B cell (primary cell): Measurements from ENCODE around the gene JMJD6. TPM values are rescaled to one million over a fixed set of nuclear protein-coding genes. Genes with fewer than 3 reads are reported as not detected.
"Not testable (repeated sequence)": the region's sequence is repeated elsewhere in the genome, so short reads cannot be mapped to it uniquely, and the experiment has no call there.

Experiments
- ATAC-seq: fragments of 200-7000 bp; cut with Tn5 transposase; one replicate; pipeline ENCODE4 v1.10.0; 2021; ENCODE audit warnings: low read depth, mild to moderate bottlenecking, moderate number of reproducible peaks, moderate library complexity
- CTCF ChIA-PET: fragments of 350-600 bp; sonication (Branson Sonifier 250); formaldehyde crosslinking; loops from one replicate; lab custom pipeline; 2021; ENCODE audit warnings: antibody characterized with exemption, inconsistent platforms; lab: Charles Lee
- POLR2A ChIA-PET: fragments of 350-600 bp; sonication (Branson Sonifier 250); formaldehyde crosslinking; loops from one replicate; lab custom pipeline; 2021; ENCODE audit warnings: antibody characterized with exemption; lab: Charles Lee
- DNase-seq: peaks from one replicate; pipeline ENCODE4 v3.0.0; 2013
- H2AFZ ChIP-seq: 2 replicates; pipeline ENCODE4 v1.6.1; 2012; ENCODE audit warnings: mild to moderate bottlenecking, low read depth, low read length; ENCODE audit not compliant: insufficient read depth, poor library complexity, severe bottlenecking
- H3K27ac ChIP-seq, 2 donors: 1 replicate in 1 of 2; 2 replicates in 1 of 2; pipeline ENCODE4 v1.5.1; 2012 to 2013; ENCODE audit warnings: low read length in 2 of 2, mild to moderate bottlenecking in 2 of 2, moderate library complexity in 1 of 2
- H3K27me3 ChIP-seq, 4 experiments: fragments of 200-600 bp in 1 of 4; sonication (generic) in 1 of 4; replicated peaks in 1 of 4; 1 replicate in 2 of 4; 2 replicates in 2 of 4; pipeline versions ENCODE4 v1.6.1 to v1.7.0; 2013 to 2016; ENCODE audit warnings: low read length in 3 of 4, mild to moderate bottlenecking in 2 of 4, mixed read lengths in 1 of 4, moderate library complexity in 1 of 4; ENCODE audit not compliant: insufficient read depth in 4 of 4, control insufficient read depth in 3 of 4; ENCODE audit errors: control extremely low read depth in 1 of 4
- H3K36me3 ChIP-seq, 2 experiments: replicated peaks in 1 of 2; 1 replicate in 1 of 2; 2 replicates in 1 of 2; pipeline versions ENCODE4 v1.6.1 to v1.7.1; 2013; ENCODE audit warnings: low read length in 1 of 2; ENCODE audit not compliant: insufficient read depth in 2 of 2, control insufficient read depth in 1 of 2; ENCODE audit errors: control extremely low read depth in 1 of 2, extremely low read depth in 1 of 2
- H3K4me1 ChIP-seq, 2 donors: fragments of 200-600 bp in 1 of 2; sonication (generic) in 1 of 2; 1 replicate in 1 of 2; 2 replicates in 1 of 2; pipeline versions ENCODE4 v1.5.1 to v1.6.1; 2013 to 2017; ENCODE audit warnings: low read length in 2 of 2; ENCODE audit not compliant: control insufficient read depth in 2 of 2, insufficient read depth in 2 of 2
- H3K4me2 ChIP-seq: replicated peaks from 2 replicates; pipeline ENCODE3; 2012; ENCODE audit warnings: mild to moderate bottlenecking, low read depth, low read length; ENCODE audit not compliant: poor library complexity, severe bottlenecking
- H3K4me3 ChIP-seq, 5 experiments: fragments of 200-600 bp in 1 of 5; sonication (generic) in 1 of 5; 1 replicate in 3 of 5; 2 replicates in 2 of 5; pipeline versions ENCODE4 v1.5.1 to v1.7.0; 2011 to 2016; ENCODE audit warnings: low read length in 4 of 5, mild to moderate bottlenecking in 4 of 5, low read depth in 2 of 5, control low read depth in 1 of 5, moderate library complexity in 1 of 5; ENCODE audit not compliant: insufficient read depth in 1 of 5; ENCODE audit errors: control extremely low read depth in 1 of 5, extremely low read depth in 1 of 5
- H3K79me2 ChIP-seq: fragments of 200-600 bp; sonication (generic); one replicate; pipeline ENCODE4 v1.6.0; 2016; ENCODE audit warnings: low read length; ENCODE audit not compliant: control insufficient read depth, insufficient read depth
- H3K9ac ChIP-seq: fragments of 200-600 bp; sonication (generic); 2 replicates; pipeline ENCODE4 v1.6.1; 2017; ENCODE audit warnings: mild to moderate bottlenecking, low read length, moderate library complexity
- H3K9me3 ChIP-seq, 3 donors: one replicate each; pipeline versions ENCODE4 v1.6.1 to v1.7.1; 2013; ENCODE audit warnings: low read length in 2 of 3; ENCODE audit not compliant: control insufficient read depth in 2 of 3, insufficient read depth in 1 of 3; ENCODE audit errors: control extremely low read depth in 1 of 3
- H4K20me1 ChIP-seq: 2 replicates; pipeline ENCODE4 v1.6.0; 2012; ENCODE audit warnings: mild to moderate bottlenecking, low read length; ENCODE audit not compliant: insufficient read depth, control insufficient read depth, poor library complexity, severe bottlenecking
- H3K27ac Mint-ChIP-seq: one replicate; pipeline ENCODE4 v1.8.0; 2021; ENCODE audit warnings: mixed read lengths
- H3K27me3 Mint-ChIP-seq: one replicate; pipeline ENCODE4 v1.8.0; 2021; ENCODE audit warnings: mixed read lengths
- H3K4me1 Mint-ChIP-seq: one replicate; pipeline ENCODE4 v1.8.0; 2021; ENCODE audit warnings: mixed read lengths
- H3K4me3 Mint-ChIP-seq: one replicate; pipeline ENCODE4 v1.8.0; 2021; ENCODE audit warnings: mixed read lengths
- H3K9me3 Mint-ChIP-seq: one replicate; pipeline ENCODE4 v1.8.0; 2022; ENCODE audit warnings: mixed read lengths; ENCODE audit not compliant: insufficient read depth
- EZH2 ChIP-seq: IDR thresholded peaks from 2 replicates; pipeline ENCODE4 v1.6.1; 2012; ENCODE audit warnings: borderline replicate concordance, low read depth, mild to moderate bottlenecking, moderate library complexity, low read length; ENCODE audit not compliant: insufficient read depth, poor library complexity, severe bottlenecking
- WGBS: methylation state at CpG from one replicate; pipeline ENCODE4 v1.1.5; 2013; ENCODE audit warnings: missing lambda C conversion rate; ENCODE audit not compliant: insufficient coverage; 5-methylcytosine and 5-hydroxymethylcytosine counted together
- intact Hi-C: fragments of 100-400 bp; cut with micrococcal nuclease; formaldehyde crosslinking; loops from one replicate; pipeline ENCODE4 v1.10.0; 2022
- polyA plus RNA-seq: library from polyadenylated mRNA; depleted of rRNA; stranded (reverse); fragments of >200 nt; gene quantifications from 2 replicates; pipeline ENCODE4 v1.2.3, GENCODE V29; 2012
- total RNA-seq, 2 donors: library from RNA; stranded (reverse); fragments of 120-200 nt in 1 of 2; gene quantifications; 1 replicate in 1 of 2; 2 replicates in 1 of 2; pipeline versions ENCODE4 v1.2.3 to v1.2.4, GENCODE V29; 2013 to 2022
- TF ChIP-seq, protein P1 (sequence below): fragments of 200-600 bp; IDR thresholded peaks from one replicate; pipeline ENCODE4 v1.8.0; 2022; ENCODE audit warnings: antibody characterized with exemption, mild to moderate bottlenecking

Gene JMJD6
- total and polyA plus RNA-seq, 2 donors (not counting 1 experiment from before 2014, with no cell fraction given) = 38.2 to 45.0 TPM

DNA sequence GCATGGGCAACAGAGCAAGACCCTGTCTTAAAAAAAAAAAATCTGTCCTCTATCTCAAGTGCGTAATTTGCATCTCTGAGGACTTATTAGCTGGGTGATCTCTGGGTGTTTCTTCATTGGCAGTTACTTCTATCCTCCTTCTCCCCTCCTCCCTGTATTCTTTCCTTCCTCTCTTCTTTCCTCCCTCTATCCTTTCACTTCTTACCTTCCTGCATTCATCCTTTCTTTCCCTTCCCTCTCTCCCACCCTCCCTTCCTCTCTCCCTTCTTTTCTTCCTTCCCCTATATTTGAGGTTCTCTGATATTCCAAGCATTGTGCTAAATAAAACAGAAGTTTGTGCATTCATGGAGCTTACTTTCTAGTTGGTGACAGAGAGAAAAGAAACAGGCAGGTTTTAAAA, 22.3 kb upstream of the JMJD6 start:
- H3K27me3 Mint-ChIP-seq = no peaks in the 10 kb centered on the region
- intact Hi-C loops = no loop called here
- H4K20me1 ChIP-seq = no peaks in the 10 kb centered on the region
- no peak overlapping the region for H3K27ac ChIP-seq
- no peak overlapping the region for H3K4me3 Mint-ChIP-seq
- ATAC-seq (no peak), DNase-seq (no peak)
- no peak overlapping the region for H3K27ac Mint-ChIP-seq
- H3K27me3 ChIP-seq = no peaks in the 10 kb centered on the region
- no peak overlapping the region for H3K4me3 ChIP-seq
- peaks cover 5% of the 10 kb centered on the region for H3K79me2 ChIP-seq
- no peak overlapping the region for H2AFZ ChIP-seq
- peaks cover 0 to 15% of the 10 kb centered on the region in 2 donors for H3K4me1 ChIP-seq
- no peak overlapping the region for H3K4me2 ChIP-seq
- TF ChIP-seq, protein P1, sequence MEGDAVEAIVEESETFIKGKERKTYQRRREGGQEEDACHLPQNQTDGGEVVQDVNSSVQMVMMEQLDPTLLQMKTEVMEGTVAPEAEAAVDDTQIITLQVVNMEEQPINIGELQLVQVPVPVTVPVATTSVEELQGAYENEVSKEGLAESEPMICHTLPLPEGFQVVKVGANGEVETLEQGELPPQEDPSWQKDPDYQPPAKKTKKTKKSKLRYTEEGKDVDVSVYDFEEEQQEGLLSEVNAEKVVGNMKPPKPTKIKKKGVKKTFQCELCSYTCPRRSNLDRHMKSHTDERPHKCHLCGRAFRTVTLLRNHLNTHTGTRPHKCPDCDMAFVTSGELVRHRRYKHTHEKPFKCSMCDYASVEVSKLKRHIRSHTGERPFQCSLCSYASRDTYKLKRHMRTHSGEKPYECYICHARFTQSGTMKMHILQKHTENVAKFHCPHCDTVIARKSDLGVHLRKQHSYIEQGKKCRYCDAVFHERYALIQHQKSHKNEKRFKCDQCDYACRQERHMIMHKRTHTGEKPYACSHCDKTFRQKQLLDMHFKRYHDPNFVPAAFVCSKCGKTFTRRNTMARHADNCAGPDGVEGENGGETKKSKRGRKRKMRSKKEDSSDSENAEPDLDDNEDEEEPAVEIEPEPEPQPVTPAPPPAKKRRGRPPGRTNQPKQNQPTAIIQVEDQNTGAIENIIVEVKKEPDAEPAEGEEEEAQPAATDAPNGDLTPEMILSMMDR = no peak
- no peak for TF ChIP-seq EZH2
- H3K9me3 Mint-ChIP-seq = no peaks in the 10 kb centered on the region
- 100% methylated on average over 1 of the region's 1 CpG for WGBS
- CTCF ChIA-PET = no interaction called here
- H3K9me3 ChIP-seq = no peaks in the 10 kb centered on the region
- POLR2A ChIA-PET = no interaction called here
- peaks cover 11% of the 10 kb centered on the region for H3K4me1 Mint-ChIP-seq
- no peak overlapping the region for H3K9ac ChIP-seq
- H3K36me3 ChIP-seq = peaks cover 18 to 38% of the 10 kb centered on the region in 2 experiments

DNA sequence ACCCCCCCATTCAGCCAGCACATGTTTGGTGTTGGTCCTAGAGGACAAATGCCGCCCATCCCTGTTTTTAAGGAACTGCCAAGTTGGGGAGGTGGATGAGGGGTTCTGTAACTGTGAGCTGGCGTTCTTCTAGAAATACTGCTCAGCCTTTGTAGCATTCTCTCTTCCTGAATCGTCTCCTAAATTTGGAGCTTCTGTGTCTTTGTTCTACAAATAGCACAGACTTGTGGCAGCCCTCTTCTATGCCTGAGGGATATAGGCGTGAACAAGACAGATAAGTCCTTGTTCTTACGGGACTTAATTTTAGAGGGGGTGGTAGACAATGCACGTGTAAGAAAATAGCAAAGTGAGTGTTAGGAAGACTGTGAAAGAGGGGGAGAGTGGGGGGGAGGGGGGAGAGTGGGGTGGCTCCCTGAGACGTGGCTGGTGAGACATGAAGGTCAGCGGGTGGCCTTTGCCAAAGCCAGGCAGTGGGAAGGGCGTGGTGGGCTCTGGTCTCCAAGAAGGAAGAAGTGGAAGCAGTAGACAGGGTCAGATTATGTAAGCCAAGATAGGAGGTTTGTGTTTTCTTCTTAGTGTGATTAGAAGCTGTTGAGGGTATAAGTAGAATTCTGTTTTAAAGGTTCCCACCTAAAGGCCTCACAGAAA, 21.4 kb upstream of the JMJD6 start:
- no peak for DNase-seq
- peaks cover 0 to 11% of the 10 kb centered on the region in 2 donors for H3K4me1 ChIP-seq
- H3K36me3 ChIP-seq = peaks cover 18 to 38% of the 10 kb centered on the region in 2 experiments
- H3K9ac ChIP-seq = no peak overlapping the region
- H4K20me1 ChIP-seq = no peaks in the 10 kb centered on the region
- Mint-ChIP-seq H3K27me3 (no peaks in the 10 kb centered on the region), H3K4me1 (peaks cover 3% of the 10 kb centered on the region), H3K4me3 (no peak overlapping the region), H3K9me3 (no peaks in the 10 kb centered on the region), H3K27ac (no peak overlapping the region)
- no peak for ATAC-seq
- peaks cover 5% of the 10 kb centered on the region for H3K79me2 ChIP-seq
- intact Hi-C loops = no loop called here
- no peaks in the 10 kb centered on the region for H3K9me3 ChIP-seq
- no peak overlapping the region for H3K4me3 ChIP-seq
- no peak overlapping the region for H3K4me2 ChIP-seq
- H2AFZ ChIP-seq = no peak overlapping the region
- CTCF ChIA-PET = interaction anchor here (1.3 kb wide), 1 partner anchor 25 kb away, joined by 3 read pairs; no protein-coding TSS in a partner anchor
- H3K27ac ChIP-seq = no peak overlapping the region
- POLR2A ChIA-PET = no interaction called here
- H3K27me3 ChIP-seq = no peaks in the 10 kb centered on the region
- no peak for TF ChIP-seq EZH2
- TF ChIP-seq, protein P1 = no peak
- WGBS = 91% methylated on average over 8 of the region's 9 CpGs

DNA sequence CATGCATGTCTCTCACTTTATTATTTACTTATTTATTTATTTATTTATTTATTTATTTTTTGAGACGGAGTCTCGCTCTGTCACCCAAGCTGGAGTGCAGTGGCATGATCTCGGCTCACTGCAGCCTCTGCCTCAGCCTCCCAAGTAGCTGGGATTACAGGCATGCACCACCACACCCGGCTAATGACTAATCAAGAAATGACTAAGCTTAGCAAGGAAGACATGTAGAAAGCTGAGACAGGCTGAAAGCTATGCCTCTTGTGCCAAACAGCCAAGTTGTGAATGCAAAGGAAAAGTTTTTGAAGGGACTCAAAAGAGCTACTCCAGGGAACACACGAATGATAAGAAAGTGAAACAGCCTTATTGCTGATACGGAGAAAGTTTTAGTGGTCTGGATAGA, 19.4 kb upstream of the JMJD6 start:
- H3K4me2 ChIP-seq, H3K27me3 Mint-ChIP-seq, H3K9me3 Mint-ChIP-seq, H3K4me1 ChIP-seq, H3K4me3 ChIP-seq, H3K4me3 Mint-ChIP-seq, CTCF ChIA-PET, H3K27ac Mint-ChIP-seq, H3K27ac ChIP-seq, H2AFZ ChIP-seq, DNase-seq, H3K9me3 ChIP-seq, H3K4me1 Mint-ChIP-seq, H3K9ac ChIP-seq, H4K20me1 ChIP-seq, intact Hi-C loops, ATAC-seq, H3K27me3 ChIP-seq: not testable (repeated sequence)
- POLR2A ChIA-PET = interaction anchor here (0.6 kb wide), 1 partner anchor 66 kb away, joined by 5 read pairs; no protein-coding TSS in a partner anchor
- 100% methylated on average over 2 of the region's 6 CpGs for WGBS
- Histone ChIP-seq H3K79me2 (peaks cover 10% of the 10 kb centered on the region), H3K36me3 (peaks cover 18 to 40% of the 10 kb centered on the region in 2 experiments)
